ENCODE results near the gene CCR8. TPM values are rescaled to one million over a fixed set of nuclear protein-coding genes. Genes with fewer than 3 reads are reported as not detected.

CCR8 gene
- total RNA-seq, 4 donors from 2014 or later, result not detected

DNA sequence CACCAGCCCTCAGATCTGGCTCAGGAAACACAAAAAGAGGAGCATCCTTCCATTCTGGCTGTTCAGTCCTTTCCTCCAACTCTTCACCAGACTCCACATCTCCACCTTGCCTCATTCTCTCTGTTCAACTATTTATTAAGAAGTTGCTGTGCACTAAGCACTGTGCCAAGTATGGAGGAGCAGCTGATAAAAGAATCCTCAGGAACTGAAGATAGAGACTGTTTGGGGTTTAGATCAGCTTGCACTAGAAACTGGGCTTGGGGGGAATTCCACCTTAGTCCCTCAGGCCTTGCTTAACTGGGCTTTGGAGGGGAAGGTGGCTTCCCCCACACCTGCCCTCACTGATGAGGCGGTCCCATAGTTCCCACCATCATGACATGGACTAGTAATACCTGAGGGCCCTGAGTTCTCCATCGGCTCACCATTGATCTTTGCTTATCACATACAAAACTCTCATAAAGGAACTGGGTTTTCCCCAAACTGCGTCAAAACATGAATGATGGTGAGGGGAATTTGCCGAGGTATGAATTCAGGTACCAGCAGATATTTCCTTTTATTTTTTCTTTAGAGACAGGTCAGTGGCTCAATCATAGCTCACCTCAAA, 1.7 kb upstream of the CCR8 start:
- in situ Hi-C loops (cut with MboI; ENCODE audit: low sequenced_read_pairs in 4 of 4) (no loop called here), intact Hi-C loops (cut with DNase I; ENCODE audit: low total_unique reads) (no loop called here)
- no peaks in the 10 kb centered on the region for H3K27me3 ChIP-seq
- DNase-seq, result no peak
- no peaks in the 10 kb centered on the region for H3K4me1 ChIP-seq
- H3K36me3 ChIP-seq, result no peaks in the 10 kb centered on the region
- TF ChIP-seq POLR2A (IDR thresholded peaks at IDR 0.05), result no peak
- TF ChIP-seq, protein P1, sequence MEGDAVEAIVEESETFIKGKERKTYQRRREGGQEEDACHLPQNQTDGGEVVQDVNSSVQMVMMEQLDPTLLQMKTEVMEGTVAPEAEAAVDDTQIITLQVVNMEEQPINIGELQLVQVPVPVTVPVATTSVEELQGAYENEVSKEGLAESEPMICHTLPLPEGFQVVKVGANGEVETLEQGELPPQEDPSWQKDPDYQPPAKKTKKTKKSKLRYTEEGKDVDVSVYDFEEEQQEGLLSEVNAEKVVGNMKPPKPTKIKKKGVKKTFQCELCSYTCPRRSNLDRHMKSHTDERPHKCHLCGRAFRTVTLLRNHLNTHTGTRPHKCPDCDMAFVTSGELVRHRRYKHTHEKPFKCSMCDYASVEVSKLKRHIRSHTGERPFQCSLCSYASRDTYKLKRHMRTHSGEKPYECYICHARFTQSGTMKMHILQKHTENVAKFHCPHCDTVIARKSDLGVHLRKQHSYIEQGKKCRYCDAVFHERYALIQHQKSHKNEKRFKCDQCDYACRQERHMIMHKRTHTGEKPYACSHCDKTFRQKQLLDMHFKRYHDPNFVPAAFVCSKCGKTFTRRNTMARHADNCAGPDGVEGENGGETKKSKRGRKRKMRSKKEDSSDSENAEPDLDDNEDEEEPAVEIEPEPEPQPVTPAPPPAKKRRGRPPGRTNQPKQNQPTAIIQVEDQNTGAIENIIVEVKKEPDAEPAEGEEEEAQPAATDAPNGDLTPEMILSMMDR (IDR thresholded peaks at IDR 0.05 in 4 of 5, conservative IDR thresholded peaks at IDR 0.05 in 1 of 5), result no peak
- H3K9me3 ChIP-seq, result no peaks in the 10 kb centered on the region
- H3K4me3 ChIP-seq, result no peak overlapping the region
- ATAC-seq, result no peak
- H3K27ac ChIP-seq, result no peak overlapping the region

DNA sequence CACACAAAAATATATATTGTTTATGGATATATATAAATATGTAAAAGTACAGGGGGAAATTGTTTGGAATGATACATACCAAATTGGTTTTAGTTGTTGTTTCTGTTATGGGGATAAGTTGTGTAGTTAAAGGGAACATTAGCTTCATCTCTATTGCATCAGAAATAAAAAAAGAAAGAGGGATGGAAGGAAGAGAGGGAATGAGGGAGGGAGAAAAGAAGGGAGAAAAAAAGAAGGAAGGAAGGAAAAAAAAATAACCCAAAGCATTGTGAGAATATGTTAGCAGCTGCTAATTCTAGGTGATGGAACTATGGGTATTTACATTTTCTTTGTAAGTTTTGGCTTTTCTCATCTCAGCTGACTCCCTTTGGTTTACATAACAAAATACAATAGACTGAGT, 1.3 kb downstream of the CCR8 start:
- H3K27me3 ChIP-seq, result no peaks in the 10 kb centered on the region
- TF ChIP-seq, protein P1 (IDR thresholded peaks at IDR 0.05 in 4 of 5, conservative IDR thresholded peaks at IDR 0.05 in 1 of 5), result no peak
- TF ChIP-seq POLR2A (IDR thresholded peaks at IDR 0.05), result no peak
- H3K4me1 ChIP-seq, result no peaks in the 10 kb centered on the region
- H3K36me3 ChIP-seq, result no peaks in the 10 kb centered on the region
- no peak overlapping the region for H3K27ac ChIP-seq
- H3K9me3 ChIP-seq, result no peaks in the 10 kb centered on the region
- in situ Hi-C loops (cut with MboI; ENCODE audit: low sequenced_read_pairs in 4 of 4) (no loop called here), intact Hi-C loops (cut with DNase I; ENCODE audit: low total_unique reads) (no loop called here)
- ATAC-seq (no peak), DNase-seq (no peak)
- H3K4me3 ChIP-seq, result no peak overlapping the region

DNA sequence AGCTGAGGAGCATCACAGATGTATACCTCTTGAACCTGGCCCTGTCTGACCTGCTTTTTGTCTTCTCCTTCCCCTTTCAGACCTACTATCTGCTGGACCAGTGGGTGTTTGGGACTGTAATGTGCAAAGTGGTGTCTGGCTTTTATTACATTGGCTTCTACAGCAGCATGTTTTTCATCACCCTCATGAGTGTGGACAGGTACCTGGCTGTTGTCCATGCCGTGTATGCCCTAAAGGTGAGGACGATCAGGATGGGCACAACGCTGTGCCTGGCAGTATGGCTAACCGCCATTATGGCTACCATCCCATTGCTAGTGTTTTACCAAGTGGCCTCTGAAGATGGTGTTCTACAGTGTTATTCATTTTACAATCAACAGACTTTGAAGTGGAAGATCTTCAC, 3.0 kb downstream of the CCR8 start:
- TF ChIP-seq, protein P1 (IDR thresholded peaks at IDR 0.05 in 4 of 5, conservative IDR thresholded peaks at IDR 0.05 in 1 of 5), result no peak
- TF ChIP-seq POLR2A (IDR thresholded peaks at IDR 0.05), result no peak
- Histone ChIP-seq H3K9me3 (no peaks in the 10 kb centered on the region), H3K4me1 (no peaks in the 10 kb centered on the region), H3K4me3 (no peak overlapping the region), H3K27ac (no peak overlapping the region), H3K27me3 (no peaks in the 10 kb centered on the region), H3K36me3 (no peaks in the 10 kb centered on the region)
- ATAC-seq (no peak), DNase-seq (no peak)
- in situ Hi-C loops (cut with MboI; ENCODE audit: low sequenced_read_pairs in 4 of 4), result no loop called here
- intact Hi-C loops (cut with DNase I; ENCODE audit: low total_unique reads), result no loop called here

DNA sequence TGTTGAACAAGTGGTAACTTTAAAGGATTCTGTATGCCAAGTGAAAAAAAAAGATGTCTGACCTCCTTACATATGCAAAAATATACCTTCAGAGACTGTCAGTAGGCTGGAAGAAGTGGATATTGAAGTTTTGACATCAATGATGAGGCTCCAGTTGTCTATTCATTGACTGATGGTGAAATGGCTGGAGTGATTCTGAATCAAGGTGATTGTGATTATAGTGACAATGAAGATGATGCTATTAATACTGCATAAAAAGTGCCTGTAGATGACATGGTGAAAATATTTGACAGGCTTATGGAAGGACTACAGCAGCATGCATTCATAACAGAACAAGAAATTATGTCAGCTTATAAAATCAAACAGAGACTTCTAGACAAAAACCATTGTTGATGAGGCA, 4.1 kb downstream of the CCR8 start:
- no peaks in the 10 kb centered on the region for H3K36me3 ChIP-seq
- no peaks in the 10 kb centered on the region for H3K9me3 ChIP-seq
- DNase-seq (no peak), ATAC-seq (no peak)
- no peak for TF ChIP-seq POLR2A (IDR thresholded peaks at IDR 0.05)
- TF ChIP-seq, protein P1 (IDR thresholded peaks at IDR 0.05 in 4 of 5, conservative IDR thresholded peaks at IDR 0.05 in 1 of 5), result no peak
- intact Hi-C loops (cut with DNase I; ENCODE audit: low total_unique reads), result no loop called here
- H3K4me1 ChIP-seq, result no peaks in the 10 kb centered on the region
- H3K4me3 ChIP-seq, result no peak overlapping the region
- no peak overlapping the region for H3K27ac ChIP-seq
- H3K27me3 ChIP-seq, result no peaks in the 10 kb centered on the region
- in situ Hi-C loops (cut with MboI; ENCODE audit: low sequenced_read_pairs in 4 of 4), result no loop called here

DNA sequence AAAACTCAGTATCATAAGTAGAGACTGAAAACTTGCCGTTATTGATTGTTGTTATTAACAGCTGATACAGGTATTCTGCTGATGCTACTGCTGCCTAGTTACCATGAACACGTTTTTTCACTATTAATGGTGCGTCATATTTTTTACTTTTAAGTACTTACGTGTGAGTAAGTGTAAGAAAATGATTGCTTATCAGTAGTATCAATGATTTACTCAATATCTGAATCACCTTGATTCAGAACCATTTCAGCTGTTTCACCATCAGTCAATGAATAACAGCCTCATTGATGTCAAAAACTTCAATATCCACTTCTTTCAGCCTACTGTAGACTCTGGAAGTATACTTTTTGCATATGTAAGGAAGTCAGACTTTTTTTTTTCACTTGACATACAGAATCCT, 4.7 kb downstream of the CCR8 start:
- Histone ChIP-seq H3K27ac (no peak overlapping the region), H3K36me3 (no peaks in the 10 kb centered on the region), H3K27me3 (no peaks in the 10 kb centered on the region), H3K9me3 (no peaks in the 10 kb centered on the region), H3K4me3 (no peak overlapping the region), H3K4me1 (no peaks in the 10 kb centered on the region)
- DNase-seq, result no peak
- no peak for TF ChIP-seq POLR2A (IDR thresholded peaks at IDR 0.05)
- TF ChIP-seq, protein P1 (IDR thresholded peaks at IDR 0.05 in 4 of 5, conservative IDR thresholded peaks at IDR 0.05 in 1 of 5), result no peak
- in situ Hi-C loops (cut with MboI; ENCODE audit: low sequenced_read_pairs in 4 of 4), result no loop called here
- intact Hi-C loops (cut with DNase I; ENCODE audit: low total_unique reads), result no loop called here
- no peak for ATAC-seq

All from gastrocnemius medialis (tissue), 4 donors.